Kidney epithelial cell (primary cell): ENCODE data around the gene SERINC3. TPM values are rescaled to one million over a fixed set of nuclear protein-coding genes. Genes with fewer than 3 reads are reported as not detected.

Experiments
- DNase-seq: peaks from one replicate; pipeline ENCODE4 v3.0.0-alpha.2; 2010; ENCODE audit warnings: low read depth
- H3K27me3 ChIP-seq: 2 replicates; pipeline ENCODE4 v1.6.0; 2011; ENCODE audit warnings: low read length; ENCODE audit not compliant: control insufficient read depth, insufficient read depth
- H3K36me3 ChIP-seq: 2 replicates; pipeline ENCODE4 v1.5.1; 2011; ENCODE audit warnings: low read length; ENCODE audit not compliant: control insufficient read depth, insufficient read depth
- H3K4me3 ChIP-seq: 2 replicates; pipeline ENCODE4 v1.5.1; 2011; ENCODE audit warnings: low read depth, mild to moderate bottlenecking, control low read depth, low read length
- CTCF ChIP-seq: IDR thresholded peaks from 2 replicates; pipeline ENCODE4 v1.5.1; 2011; ENCODE audit warnings: mild to moderate bottlenecking, moderate library complexity, low read length, control low read depth, inconsistent platforms; ENCODE audit not compliant: insufficient read depth, poor library complexity, severe bottlenecking
- total RNA-seq: library from RNA; depleted of rRNA; stranded (reverse); fragments of >200 nt; gene quantifications from 2 replicates; pipeline ENCODE4 v1.2.3, GENCODE V29; 2015

The SERINC3 gene
- total RNA-seq, 1 donor from 2014 or later: 80.5 TPM

GRCh38 chr20:44552050-44552449, 30.2 kb upstream of the SERINC3 start:
- TF ChIP-seq CTCF: no peak
- no peaks in the 10 kb centered on the region for H3K36me3 ChIP-seq
- no peaks in the 10 kb centered on the region for H3K27me3 ChIP-seq
- no peak overlapping the region for H3K4me3 ChIP-seq
- DNase-seq: no peak

GRCh38 chr20:44549123-44549522, 27.3 kb upstream of the SERINC3 start:
- no peaks in the 10 kb centered on the region for H3K27me3 ChIP-seq
- no peak for DNase-seq
- H3K4me3 ChIP-seq: no peak overlapping the region
- no peaks in the 10 kb centered on the region for H3K36me3 ChIP-seq
- TF ChIP-seq CTCF: no peak

- Histone ChIP-seq H3K4me3 (no peak overlapping the region), H3K27me3 (no peaks in the 10 kb centered on the region), H3K36me3 (no peaks in the 10 kb centered on the region)
- no peak for DNase-seq
- TF ChIP-seq CTCF: no peak
Measured at GRCh38 chr20:44547419-44547818, 25.5 kb upstream of the SERINC3 start.

- no peaks in the 10 kb centered on the region for H3K36me3 ChIP-seq
Measured at GRCh38 chr20:44544263-44544662, 22.4 kb upstream of the SERINC3 start.

GRCh38 chr20:44543358-44543757, 21.5 kb upstream of the SERINC3 start:
- H3K27me3 ChIP-seq: no peaks in the 10 kb centered on the region

More at GRCh38 chr20:44544263-44544662, 22.4 kb upstream of the SERINC3 start:
- DNase-seq: no peak
- Histone ChIP-seq H3K27me3 (no peaks in the 10 kb centered on the region), H3K4me3 (no peak overlapping the region)
- TF ChIP-seq CTCF: no peak

More at GRCh38 chr20:44543358-44543757, 21.5 kb upstream of the SERINC3 start:
- TF ChIP-seq CTCF: no peak
- DNase-seq: no peak
- Histone ChIP-seq H3K4me3 (no peak overlapping the region), H3K36me3 (no peaks in the 10 kb centered on the region)
